WERI-Rb-1 (cell line): ENCODE results near the gene RAB30.

Source experiments
- DNase-seq: peaks from one replicate; pipeline ENCODE4 v3.0.0-alpha.2; 2020
- H3K27ac ChIP-seq: fragments of 250-450 bp; sonication (Bioruptor Pico); 2 replicates; pipeline ENCODE4 v1.5.1; 2020; ENCODE audit warnings: mild to moderate bottlenecking, moderate library complexity
- H3K27me3 ChIP-seq: fragments of 250-450 bp; sonication (Bioruptor Pico); 2 replicates; pipeline ENCODE4 v1.5.1; 2021; ENCODE audit warnings: mild to moderate bottlenecking, low read depth, moderate library complexity; ENCODE audit not compliant: insufficient read depth, severe bottlenecking
- H3K36me3 ChIP-seq: fragments of 250-450 bp; sonication (Bioruptor Pico); 2 replicates; pipeline ENCODE4 v1.5.1; 2020; ENCODE audit warnings: mild to moderate bottlenecking, moderate library complexity
- H3K4me3 ChIP-seq: 2 replicates; pipeline ENCODE4 v1.5.1; 2011; ENCODE audit warnings: low read depth, mild to moderate bottlenecking, control low read depth, low read length
- H3K9me3 ChIP-seq: fragments of 250-450 bp; sonication (Bioruptor Pico); 2 replicates; pipeline ENCODE4 v1.5.1; 2021; ENCODE audit warnings: mild to moderate bottlenecking, moderate library complexity; ENCODE audit not compliant: severe bottlenecking
- TF ChIP-seq, protein P1 (sequence below): IDR thresholded peaks from 2 replicates; pipeline ENCODE4 v1.5.1; 2011; ENCODE audit warnings: low read depth, mild to moderate bottlenecking, control low read depth, inconsistent platforms, low read length

The RAB30 gene

DNA sequence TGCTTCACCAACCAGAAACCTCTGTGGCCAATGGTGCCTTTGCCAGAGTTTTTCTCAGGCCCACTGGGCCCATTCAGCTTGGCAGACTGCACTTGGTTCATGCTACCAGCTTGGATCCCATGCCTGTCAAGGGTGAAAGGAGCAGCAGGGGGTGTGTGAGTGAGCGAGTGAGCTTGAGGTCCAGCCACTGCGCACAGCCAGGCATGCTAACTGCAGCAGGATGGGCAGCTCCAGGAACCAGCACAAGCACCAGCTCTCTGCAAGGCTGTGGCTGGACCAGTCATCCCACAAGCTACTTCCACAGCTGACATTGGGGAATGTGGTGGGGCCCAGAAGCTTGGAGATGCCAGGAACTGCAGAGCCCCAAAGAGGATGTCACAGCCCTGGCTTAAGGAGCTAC lies 129.3 kb downstream of the RAB30 start:
- Histone ChIP-seq H3K36me3 (no peaks in the 10 kb centered on the region), H3K27ac (no peak overlapping the region), H3K4me3 (no peak overlapping the region), H3K27me3 (no peaks in the 10 kb centered on the region), H3K9me3 (no peaks in the 10 kb centered on the region)
- TF ChIP-seq, protein P1, sequence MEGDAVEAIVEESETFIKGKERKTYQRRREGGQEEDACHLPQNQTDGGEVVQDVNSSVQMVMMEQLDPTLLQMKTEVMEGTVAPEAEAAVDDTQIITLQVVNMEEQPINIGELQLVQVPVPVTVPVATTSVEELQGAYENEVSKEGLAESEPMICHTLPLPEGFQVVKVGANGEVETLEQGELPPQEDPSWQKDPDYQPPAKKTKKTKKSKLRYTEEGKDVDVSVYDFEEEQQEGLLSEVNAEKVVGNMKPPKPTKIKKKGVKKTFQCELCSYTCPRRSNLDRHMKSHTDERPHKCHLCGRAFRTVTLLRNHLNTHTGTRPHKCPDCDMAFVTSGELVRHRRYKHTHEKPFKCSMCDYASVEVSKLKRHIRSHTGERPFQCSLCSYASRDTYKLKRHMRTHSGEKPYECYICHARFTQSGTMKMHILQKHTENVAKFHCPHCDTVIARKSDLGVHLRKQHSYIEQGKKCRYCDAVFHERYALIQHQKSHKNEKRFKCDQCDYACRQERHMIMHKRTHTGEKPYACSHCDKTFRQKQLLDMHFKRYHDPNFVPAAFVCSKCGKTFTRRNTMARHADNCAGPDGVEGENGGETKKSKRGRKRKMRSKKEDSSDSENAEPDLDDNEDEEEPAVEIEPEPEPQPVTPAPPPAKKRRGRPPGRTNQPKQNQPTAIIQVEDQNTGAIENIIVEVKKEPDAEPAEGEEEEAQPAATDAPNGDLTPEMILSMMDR, result no peak
- no peak for DNase-seq

DNA sequence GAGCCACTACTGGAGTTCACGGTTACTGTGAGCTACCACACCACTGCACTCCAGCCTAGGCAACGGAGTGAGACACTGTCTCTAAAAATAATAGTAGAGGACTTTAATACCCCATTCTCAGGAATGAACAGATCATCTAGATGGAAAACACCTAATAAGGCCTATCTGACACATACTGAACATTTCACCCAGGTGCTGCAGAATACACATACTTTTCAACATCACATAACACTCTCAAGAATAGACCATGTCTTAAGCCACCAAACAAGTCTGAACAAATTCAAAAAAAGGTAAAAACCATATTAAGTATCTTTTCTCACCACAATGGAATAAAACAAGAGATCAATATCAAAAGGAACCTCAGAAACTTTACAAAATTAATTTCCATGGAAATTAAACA lies 132.2 kb downstream of the RAB30 start:
- no peak for DNase-seq

DNA sequence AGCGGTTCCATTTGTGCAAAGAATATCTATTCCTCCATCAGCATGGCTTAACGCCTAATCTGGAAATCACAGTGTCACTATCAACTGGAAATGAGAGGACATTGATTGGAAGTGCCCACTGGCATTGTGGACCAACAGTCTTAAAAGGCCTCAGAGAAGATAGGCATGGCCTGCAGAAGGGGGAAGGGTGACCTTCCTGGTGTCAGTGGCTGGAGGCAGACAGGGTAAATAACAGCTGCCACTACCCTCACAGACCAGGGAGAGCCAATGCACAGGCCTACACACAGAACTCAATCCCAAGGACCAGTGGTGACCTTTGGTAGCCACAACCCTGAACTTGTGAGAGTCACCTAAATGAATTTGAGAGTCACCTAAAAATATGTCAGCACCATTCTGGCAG lies 134.1 kb downstream of the RAB30 start:
- Histone ChIP-seq H3K9me3 (no peaks in the 10 kb centered on the region), H3K27ac (no peak overlapping the region), H3K27me3 (no peaks in the 10 kb centered on the region), H3K4me3 (no peak overlapping the region), H3K36me3 (peaks cover 9% of the 10 kb centered on the region)
- no peak for DNase-seq
- TF ChIP-seq, protein P1, result no peak

More for the DNA sequence above, 132.2 kb downstream of the RAB30 start:
- H3K9me3 ChIP-seq, result no peaks in the 10 kb centered on the region
- H3K27me3 ChIP-seq, result no peaks in the 10 kb centered on the region
- no peak overlapping the region for H3K27ac ChIP-seq
- TF ChIP-seq, protein P1, result no peak
- peaks cover 1% of the 10 kb centered on the region for H3K36me3 ChIP-seq
- H3K4me3 ChIP-seq, result no peak overlapping the region

DNA sequence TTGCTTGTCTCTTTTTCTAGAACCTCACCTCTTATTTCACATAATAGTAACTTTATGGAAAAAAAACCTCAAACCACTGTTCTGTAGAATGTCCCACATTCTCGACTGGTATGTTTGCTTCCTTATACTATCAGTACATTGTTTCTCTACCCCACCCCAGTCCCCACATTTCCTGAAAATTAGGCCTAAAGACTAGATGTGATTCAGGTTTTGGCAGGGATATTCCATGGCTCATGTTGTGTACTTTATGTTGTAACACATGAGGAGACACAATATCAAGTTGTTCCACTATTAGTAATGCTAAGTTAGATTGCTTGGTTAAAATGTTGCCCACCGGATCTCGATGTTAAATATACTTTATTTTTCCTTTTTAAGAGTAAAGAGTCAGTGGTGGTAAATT lies 135.4 kb downstream of the RAB30 start:
- Histone ChIP-seq H3K27ac (no peak overlapping the region), H3K9me3 (no peaks in the 10 kb centered on the region), H3K36me3 (peaks cover 19% of the 10 kb centered on the region), H3K27me3 (no peaks in the 10 kb centered on the region), H3K4me3 (no peak overlapping the region)
- no peak for DNase-seq
- TF ChIP-seq, protein P1, result no peak

DNA sequence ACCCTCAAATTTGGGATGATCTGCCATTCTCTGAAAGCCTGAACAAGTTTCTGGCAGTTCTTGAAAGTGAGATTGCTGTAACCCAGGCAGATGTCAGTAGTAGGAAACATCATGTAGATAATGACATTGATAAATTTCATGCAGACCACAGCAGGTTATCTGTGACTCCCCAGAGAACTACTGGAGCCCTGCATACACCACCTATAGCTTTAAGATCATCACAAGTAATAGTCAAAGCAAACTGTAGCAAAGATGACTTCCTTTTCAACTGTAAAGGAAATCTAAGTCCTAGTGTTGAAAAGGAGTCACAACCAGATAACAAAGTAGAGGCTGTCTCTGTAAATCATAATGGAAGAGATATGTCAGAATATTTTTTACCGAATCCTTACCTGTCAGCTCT lies 139.1 kb downstream of the RAB30 start:
- H3K27me3 ChIP-seq, result no peaks in the 10 kb centered on the region
- no peak overlapping the region for H3K27ac ChIP-seq
- no peak for DNase-seq
- TF ChIP-seq, protein P1, result no peak
- peaks cover 19% of the 10 kb centered on the region for H3K36me3 ChIP-seq
- no peaks in the 10 kb centered on the region for H3K9me3 ChIP-seq
- H3K4me3 ChIP-seq, result no peak overlapping the region

DNA sequence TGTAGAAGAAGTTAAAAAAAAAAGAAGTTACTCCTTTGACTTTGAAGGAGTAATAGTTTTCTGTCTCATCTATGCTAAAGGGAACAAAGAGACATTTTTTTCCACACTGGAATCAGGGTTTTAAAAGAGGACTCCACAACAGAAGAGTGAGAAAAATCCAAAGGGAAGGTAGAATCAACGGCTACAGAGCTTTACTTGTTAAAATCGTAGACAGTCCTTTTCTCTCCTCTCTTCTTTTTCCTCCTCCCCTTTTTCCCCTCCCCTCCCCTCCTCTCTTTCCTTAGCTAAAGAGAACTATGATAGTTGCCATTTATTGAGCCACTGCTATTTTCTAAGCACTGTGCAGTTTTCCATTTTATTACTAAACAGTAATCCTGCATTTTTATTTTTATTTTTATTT lies 141.0 kb downstream of the RAB30 start:
- TF ChIP-seq, protein P1, result no peak
- H3K36me3 ChIP-seq, result peaks cover 19% of the 10 kb centered on the region
- H3K4me3 ChIP-seq, result no peak overlapping the region
- DNase-seq, result no peak
- H3K27ac ChIP-seq, result no peak overlapping the region
- H3K27me3 ChIP-seq, result no peaks in the 10 kb centered on the region
- H3K9me3 ChIP-seq, result no peaks in the 10 kb centered on the region
